B cell (primary cell): ENCODE results near the gene GALR2. TPM values are rescaled to one million over a fixed set of nuclear protein-coding genes. Genes with fewer than 3 reads are reported as not detected.
"Not testable (repeated sequence)": the region's sequence is repeated elsewhere in the genome, so short reads cannot be mapped to it uniquely, and the experiment has no call there.

Source experiments
- ATAC-seq: fragments of 200-7000 bp; cut with Tn5 transposase; one replicate; pipeline ENCODE4 v1.10.0; 2021; ENCODE audit warnings: low read depth, mild to moderate bottlenecking, moderate number of reproducible peaks, moderate library complexity
- CTCF ChIA-PET: fragments of 350-600 bp; sonication (Branson Sonifier 250); formaldehyde crosslinking; loops from one replicate; lab custom pipeline; 2021; ENCODE audit warnings: antibody characterized with exemption, inconsistent platforms; lab: Charles Lee
- POLR2A ChIA-PET: fragments of 350-600 bp; sonication (Branson Sonifier 250); formaldehyde crosslinking; loops from one replicate; lab custom pipeline; 2021; ENCODE audit warnings: antibody characterized with exemption; lab: Charles Lee
- DNase-seq: peaks from one replicate; pipeline ENCODE4 v3.0.0; 2013
- H2AFZ ChIP-seq: 2 replicates; pipeline ENCODE4 v1.6.1; 2012; ENCODE audit warnings: mild to moderate bottlenecking, low read depth, low read length; ENCODE audit not compliant: insufficient read depth, poor library complexity, severe bottlenecking
- H3K27ac ChIP-seq, 2 donors: 1 replicate in 1 of 2; 2 replicates in 1 of 2; pipeline ENCODE4 v1.5.1; 2012 to 2013; ENCODE audit warnings: low read length in 2 of 2, mild to moderate bottlenecking in 2 of 2, moderate library complexity in 1 of 2
- H3K27me3 ChIP-seq, 4 experiments: fragments of 200-600 bp in 1 of 4; sonication (generic) in 1 of 4; replicated peaks in 1 of 4; 1 replicate in 2 of 4; 2 replicates in 2 of 4; pipeline versions ENCODE4 v1.6.1 to v1.7.0; 2013 to 2016; ENCODE audit warnings: low read length in 3 of 4, mild to moderate bottlenecking in 2 of 4, mixed read lengths in 1 of 4, moderate library complexity in 1 of 4; ENCODE audit not compliant: insufficient read depth in 4 of 4, control insufficient read depth in 3 of 4; ENCODE audit errors: control extremely low read depth in 1 of 4
- H3K36me3 ChIP-seq, 2 experiments: replicated peaks in 1 of 2; 1 replicate in 1 of 2; 2 replicates in 1 of 2; pipeline versions ENCODE4 v1.6.1 to v1.7.1; 2013; ENCODE audit warnings: low read length in 1 of 2; ENCODE audit not compliant: insufficient read depth in 2 of 2, control insufficient read depth in 1 of 2; ENCODE audit errors: control extremely low read depth in 1 of 2, extremely low read depth in 1 of 2
- H3K4me1 ChIP-seq, 2 donors: fragments of 200-600 bp in 1 of 2; sonication (generic) in 1 of 2; 1 replicate in 1 of 2; 2 replicates in 1 of 2; pipeline versions ENCODE4 v1.5.1 to v1.6.1; 2013 to 2017; ENCODE audit warnings: low read length in 2 of 2; ENCODE audit not compliant: control insufficient read depth in 2 of 2, insufficient read depth in 2 of 2
- H3K4me2 ChIP-seq: replicated peaks from 2 replicates; pipeline ENCODE3; 2012; ENCODE audit warnings: mild to moderate bottlenecking, low read depth, low read length; ENCODE audit not compliant: poor library complexity, severe bottlenecking
- H3K4me3 ChIP-seq, 5 experiments: fragments of 200-600 bp in 1 of 5; sonication (generic) in 1 of 5; 1 replicate in 3 of 5; 2 replicates in 2 of 5; pipeline versions ENCODE4 v1.5.1 to v1.7.0; 2011 to 2016; ENCODE audit warnings: low read length in 4 of 5, mild to moderate bottlenecking in 4 of 5, low read depth in 2 of 5, control low read depth in 1 of 5, moderate library complexity in 1 of 5; ENCODE audit not compliant: insufficient read depth in 1 of 5; ENCODE audit errors: control extremely low read depth in 1 of 5, extremely low read depth in 1 of 5
- H3K79me2 ChIP-seq: fragments of 200-600 bp; sonication (generic); one replicate; pipeline ENCODE4 v1.6.0; 2016; ENCODE audit warnings: low read length; ENCODE audit not compliant: control insufficient read depth, insufficient read depth
- H3K9ac ChIP-seq: fragments of 200-600 bp; sonication (generic); 2 replicates; pipeline ENCODE4 v1.6.1; 2017; ENCODE audit warnings: mild to moderate bottlenecking, low read length, moderate library complexity
- H3K9me3 ChIP-seq, 3 donors: one replicate each; pipeline versions ENCODE4 v1.6.1 to v1.7.1; 2013; ENCODE audit warnings: low read length in 2 of 3; ENCODE audit not compliant: control insufficient read depth in 2 of 3, insufficient read depth in 1 of 3; ENCODE audit errors: control extremely low read depth in 1 of 3
- H4K20me1 ChIP-seq: 2 replicates; pipeline ENCODE4 v1.6.0; 2012; ENCODE audit warnings: mild to moderate bottlenecking, low read length; ENCODE audit not compliant: insufficient read depth, control insufficient read depth, poor library complexity, severe bottlenecking
- H3K27ac Mint-ChIP-seq: one replicate; pipeline ENCODE4 v1.8.0; 2021; ENCODE audit warnings: mixed read lengths
- H3K27me3 Mint-ChIP-seq: one replicate; pipeline ENCODE4 v1.8.0; 2021; ENCODE audit warnings: mixed read lengths
- H3K4me1 Mint-ChIP-seq: one replicate; pipeline ENCODE4 v1.8.0; 2021; ENCODE audit warnings: mixed read lengths
- H3K4me3 Mint-ChIP-seq: one replicate; pipeline ENCODE4 v1.8.0; 2021; ENCODE audit warnings: mixed read lengths
- H3K9me3 Mint-ChIP-seq: one replicate; pipeline ENCODE4 v1.8.0; 2022; ENCODE audit warnings: mixed read lengths; ENCODE audit not compliant: insufficient read depth
- EZH2 ChIP-seq: IDR thresholded peaks from 2 replicates; pipeline ENCODE4 v1.6.1; 2012; ENCODE audit warnings: borderline replicate concordance, low read depth, mild to moderate bottlenecking, moderate library complexity, low read length; ENCODE audit not compliant: insufficient read depth, poor library complexity, severe bottlenecking
- WGBS: methylation state at CpG from one replicate; pipeline ENCODE4 v1.1.5; 2013; ENCODE audit warnings: missing lambda C conversion rate; ENCODE audit not compliant: insufficient coverage; 5-methylcytosine and 5-hydroxymethylcytosine counted together
- intact Hi-C: fragments of 100-400 bp; cut with micrococcal nuclease; formaldehyde crosslinking; loops from one replicate; pipeline ENCODE4 v1.10.0; 2022
- polyA plus RNA-seq: library from polyadenylated mRNA; depleted of rRNA; stranded (reverse); fragments of >200 nt; gene quantifications from 2 replicates; pipeline ENCODE4 v1.2.3, GENCODE V29; 2012
- total RNA-seq, 2 donors: library from RNA; stranded (reverse); fragments of 120-200 nt in 1 of 2; gene quantifications; 1 replicate in 1 of 2; 2 replicates in 1 of 2; pipeline versions ENCODE4 v1.2.3 to v1.2.4, GENCODE V29; 2013 to 2022
- TF ChIP-seq, protein P1 (sequence below): fragments of 200-600 bp; IDR thresholded peaks from one replicate; pipeline ENCODE4 v1.8.0; 2022; ENCODE audit warnings: antibody characterized with exemption, mild to moderate bottlenecking

GALR2 gene
- total and polyA plus RNA-seq, 2 donors (not counting 1 experiment from before 2014, with no cell fraction given), result 0.42 to 1.2 TPM

GRCh38 chr17:76044475-76045007 lies 30.0 kb upstream of the GALR2 start:
- H3K9me3 ChIP-seq, CTCF ChIA-PET, H3K27me3 Mint-ChIP-seq, H3K4me3 ChIP-seq, H3K9me3 Mint-ChIP-seq, ATAC-seq, H3K4me2 ChIP-seq, H3K4me1 ChIP-seq, H3K4me3 Mint-ChIP-seq, H3K27ac Mint-ChIP-seq, H4K20me1 ChIP-seq, intact Hi-C loops, H3K9ac ChIP-seq, H3K27me3 ChIP-seq, H3K4me1 Mint-ChIP-seq, POLR2A ChIA-PET, H3K27ac ChIP-seq, H3K79me2 ChIP-seq, DNase-seq, H2AFZ ChIP-seq: not testable (repeated sequence)
- peaks cover 29 to 93% of the 10 kb centered on the region in 2 experiments for H3K36me3 ChIP-seq
- 100% methylated on average over 6 of the region's 11 CpGs for WGBS

GRCh38 chr17:76046064-76046463 lies 28.5 kb upstream of the GALR2 start:
- Histone ChIP-seq H4K20me1 (no peaks in the 10 kb centered on the region), H3K36me3 (peaks cover 28 to 93% of the 10 kb centered on the region in 2 experiments), H2AFZ (no peak overlapping the region), H3K9ac (no peak overlapping the region), H3K9me3 (no peaks in the 10 kb centered on the region), H3K4me3 (no peak overlapping the region), H3K27ac (no peak overlapping the region), H3K27me3 (no peaks in the 10 kb centered on the region), H3K4me2 (no peak overlapping the region), H3K4me1 (no peaks in the 10 kb centered on the region), H3K79me2 (peaks cover 4% of the 10 kb centered on the region)
- ATAC-seq, result no peak
- no peaks in the 10 kb centered on the region for H3K9me3 Mint-ChIP-seq
- ChIA-PET POLR2A (interaction anchor here (0.7 kb wide), 1 partner anchor 1034 kb away, joined by 4 read pairs; no protein-coding TSS in a partner anchor), CTCF (interaction anchor here (0.6 to 1.2 kb wide), 3 partner anchors 15 to 206 kb away, joined by 3 to 4 read pairs (median 3); no protein-coding TSS in a partner anchor)
- H3K27me3 Mint-ChIP-seq, result no peaks in the 10 kb centered on the region
- no peak overlapping the region for H3K27ac Mint-ChIP-seq
- intact Hi-C loops, result no loop called here
- WGBS, result 95% methylated on average over 6 of the region's 8 CpGs
- H3K4me3 Mint-ChIP-seq, result no peak overlapping the region
- no peak for DNase-seq
- no peak for TF ChIP-seq EZH2
- TF ChIP-seq, protein P1, sequence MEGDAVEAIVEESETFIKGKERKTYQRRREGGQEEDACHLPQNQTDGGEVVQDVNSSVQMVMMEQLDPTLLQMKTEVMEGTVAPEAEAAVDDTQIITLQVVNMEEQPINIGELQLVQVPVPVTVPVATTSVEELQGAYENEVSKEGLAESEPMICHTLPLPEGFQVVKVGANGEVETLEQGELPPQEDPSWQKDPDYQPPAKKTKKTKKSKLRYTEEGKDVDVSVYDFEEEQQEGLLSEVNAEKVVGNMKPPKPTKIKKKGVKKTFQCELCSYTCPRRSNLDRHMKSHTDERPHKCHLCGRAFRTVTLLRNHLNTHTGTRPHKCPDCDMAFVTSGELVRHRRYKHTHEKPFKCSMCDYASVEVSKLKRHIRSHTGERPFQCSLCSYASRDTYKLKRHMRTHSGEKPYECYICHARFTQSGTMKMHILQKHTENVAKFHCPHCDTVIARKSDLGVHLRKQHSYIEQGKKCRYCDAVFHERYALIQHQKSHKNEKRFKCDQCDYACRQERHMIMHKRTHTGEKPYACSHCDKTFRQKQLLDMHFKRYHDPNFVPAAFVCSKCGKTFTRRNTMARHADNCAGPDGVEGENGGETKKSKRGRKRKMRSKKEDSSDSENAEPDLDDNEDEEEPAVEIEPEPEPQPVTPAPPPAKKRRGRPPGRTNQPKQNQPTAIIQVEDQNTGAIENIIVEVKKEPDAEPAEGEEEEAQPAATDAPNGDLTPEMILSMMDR, result no peak
- H3K4me1 Mint-ChIP-seq, result peaks cover 6% of the 10 kb centered on the region
